SK-N-SH (cell line): ENCODE results near the gene DMAC1.

Experiments used
- CHD2 ChIP-seq: fragments of 150-350 bp; IDR thresholded peaks from 2 replicates; pipeline ENCODE4 v1.6.1; 2018; ENCODE audit warnings: low read length; ENCODE audit not compliant: partially characterized antibody
- CTCF ChIP-seq: fragments of 200-600 bp; sonication (generic); IDR thresholded peaks from 2 replicates; pipeline ENCODE4 v1.6.1; 2017; ENCODE audit warnings: antibody characterized with exemption, mild to moderate bottlenecking, moderate library complexity
- GATA2 ChIP-seq: sonication (generic); formaldehyde crosslinking; IDR thresholded peaks from 2 replicates; pipeline ENCODE4 v1.5.0; 2020; ENCODE audit warnings: mild to moderate bottlenecking, missing genetic modification reagents
- JUND ChIP-seq: IDR thresholded peaks from 2 replicates; pipeline ENCODE4 v1.4.0; 2012
- REST ChIP-seq: IDR thresholded peaks from 2 replicates; pipeline ENCODE4 v1.6.1; 2012; ENCODE audit warnings: mild to moderate bottlenecking, low read depth, low read length, moderate library complexity
- RFX5 ChIP-seq: IDR thresholded peaks from 2 replicates; pipeline ENCODE4 v1.6.1; 2012; ENCODE audit warnings: mild to moderate bottlenecking, improper control_type of control experiment, low read length
- SIN3A ChIP-seq: IDR thresholded peaks from 2 replicates; pipeline ENCODE4 v1.6.1; 2012; ENCODE audit warnings: low read depth, mild to moderate bottlenecking, low read length, moderate library complexity, borderline replicate concordance
- TF ChIP-seq, protein P1 (sequence below): IDR thresholded peaks from 2 replicates; pipeline ENCODE4 v1.4.0; 2012; ENCODE audit warnings: low read depth

DNA sequence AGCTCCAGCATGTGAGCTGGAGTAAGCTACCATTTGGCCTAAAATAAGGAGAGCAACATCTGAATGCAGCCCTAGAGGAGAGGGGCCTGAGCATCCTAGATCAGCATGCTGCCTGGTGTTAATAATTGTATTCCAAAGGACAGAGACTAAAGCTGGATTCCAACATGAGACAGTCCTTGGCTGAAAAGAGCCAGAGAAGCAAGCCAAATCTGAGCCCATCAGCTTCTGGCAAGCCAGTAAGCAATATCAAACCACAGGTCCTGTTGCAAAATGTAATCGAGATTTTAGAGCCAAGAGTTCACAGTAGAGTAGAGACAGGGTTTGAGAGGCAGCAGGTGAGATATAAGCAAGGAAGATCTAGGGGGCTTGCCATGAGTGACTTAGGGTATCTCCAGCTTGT, 42.3 kb upstream of the DMAC1 start:
- no peak for TF ChIP-seq GATA2 (CRISPR knock-in tag)
- no peak for TF ChIP-seq CHD2
- no peak for TF ChIP-seq CTCF
- no peak for TF ChIP-seq JUND
- TF ChIP-seq RFX5: no peak
- no peak for TF ChIP-seq SIN3A
- TF ChIP-seq REST: no peak
- TF ChIP-seq, protein P1, sequence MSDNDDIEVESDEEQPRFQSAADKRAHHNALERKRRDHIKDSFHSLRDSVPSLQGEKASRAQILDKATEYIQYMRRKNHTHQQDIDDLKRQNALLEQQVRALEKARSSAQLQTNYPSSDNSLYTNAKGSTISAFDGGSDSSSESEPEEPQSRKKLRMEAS: no peak
